K562 (cell line): ENCODE data around the gene ZNF350. TPM values are rescaled to one million over a fixed set of nuclear protein-coding genes. Genes with fewer than 3 reads are reported as not detected.
A peak's percentile ranks its signal among the peaks of the same experiment; 100 is the strongest.
"Not testable (repeated sequence)": the region's sequence is repeated elsewhere in the genome, so short reads cannot be mapped to it uniquely, and the experiment has no call there.

Source experiments
- ATAC-seq: fragments of 200-7000 bp; cut with Tn5 transposase; 3 replicates; pipeline ENCODE4 v1.9.1; 2020; ENCODE audit warnings: moderate library complexity
- BruUV-seq: library from RNA; stranded (reverse); fragments of 400-500 nt; replicated peaks from 2 replicates; lab custom pipeline; 2021; lab: Mats Ljungman, UMichigan
- CTCF ChIA-PET: fragments of 300-600 bp; formaldehyde crosslinking; extraction: SDS; loops from one replicate; lab custom pipeline; 2021; ENCODE audit warnings: low intra/inter-chr PET ratio; lab: Yijun Ruan, JAX
- POLR2A ChIA-PET: fragments of 300-600, 350-650 bp; sonication (Branson Sonifier 250); formaldehyde crosslinking; extraction: SDS; loops from one replicate; lab custom pipeline; 2021; ENCODE audit warnings: antibody characterized with exemption, inconsistent platforms; lab: Yijun Ruan, JAX
- DNase-seq, 4 experiments: peaks; one replicate each; pipeline versions ENCODE4 v3.0.0 to v3.0.0-alpha.2; 2011 to 2018; ENCODE audit warnings: low spot score in 3 of 4, mixed read lengths in 3 of 4; ENCODE audit errors: extremely low read depth in 1 of 4
- FAIRE-seq: peaks from 2 replicates; lab custom pipeline; 2011; peaks lifted over from hg19 to GRCh38; lab: Jason Lieb, UNC
- H2AFZ ChIP-seq: 2 replicates; pipeline ENCODE4 v1.6.0; 2011; ENCODE audit warnings: low read depth, low read length, control low read depth, inconsistent platforms
- H3K27ac ChIP-seq: fragments of 200-600 bp; 3 replicates; pipeline ENCODE4 v1.8.0; 2011; ENCODE audit warnings: low read depth, mild to moderate bottlenecking, control low read depth, inconsistent platforms, low read length, moderate library complexity, mixed read lengths; ENCODE audit errors: extremely low read depth
- H3K27me3 ChIP-seq, 2 experiments: fragments of 300-600 bp in 1 of 2; 2 replicates in 1 of 2; 3 replicates in 1 of 2; pipeline versions ENCODE4 v1.6.0 to v1.8.0; 2011; ENCODE audit warnings: inconsistent platforms in 2 of 2, low read length in 2 of 2, mild to moderate bottlenecking in 1 of 2, mixed read lengths in 1 of 2, moderate library complexity in 1 of 2; ENCODE audit not compliant: control insufficient read depth in 2 of 2, insufficient read depth in 2 of 2
- H3K36me3 ChIP-seq: fragments of 300-600 bp; 3 replicates; pipeline ENCODE4 v1.8.0; 2011; ENCODE audit warnings: mild to moderate bottlenecking, low read length, inconsistent platforms; ENCODE audit not compliant: control insufficient read depth, insufficient read depth
- H3K4me1 ChIP-seq, 2 experiments: fragments of 200-600 bp in 1 of 2; replicated peaks in 1 of 2; 2 replicates in 1 of 2; 3 replicates in 1 of 2; pipeline versions ENCODE4 v1.5.1 to v1.8.0; 2011; ENCODE audit warnings: inconsistent platforms in 2 of 2, low read length in 2 of 2, mild to moderate bottlenecking in 1 of 2, mixed read lengths in 1 of 2, moderate library complexity in 1 of 2; ENCODE audit not compliant: control insufficient read depth in 2 of 2, insufficient read depth in 2 of 2
- H3K4me2 ChIP-seq: 2 replicates; pipeline ENCODE4 v1.6.1; 2011; ENCODE audit warnings: low read length, control low read depth, inconsistent platforms, mixed read lengths; ENCODE audit not compliant: insufficient read depth
- H3K4me3 ChIP-seq: fragments of 200-600 bp; sonication (generic), shearing (Covaris generic); 2 replicates; pipeline ENCODE4 v1.5.1; 2016; ENCODE audit warnings: control low read depth, inconsistent platforms
- H3K79me2 ChIP-seq: fragments of 200-600 bp; 3 replicates; pipeline ENCODE4 v1.8.0; 2011; ENCODE audit warnings: low read length, inconsistent platforms; ENCODE audit not compliant: control insufficient read depth, insufficient read depth
- H3K9ac ChIP-seq, 2 experiments: 2 replicates each; pipeline versions ENCODE4 v1.6.0 to v1.6.1; 2011; ENCODE audit warnings: low read depth in 2 of 2, low read length in 2 of 2, control low read depth in 1 of 2, inconsistent platforms in 1 of 2, mild to moderate bottlenecking in 1 of 2, mixed read lengths in 1 of 2; ENCODE audit not compliant: insufficient read depth in 1 of 2
- H3K9me1 ChIP-seq: one replicate; pipeline ENCODE4 v1.6.0; 2011; ENCODE audit warnings: inconsistent platforms, mild to moderate bottlenecking, low read length, moderate library complexity; ENCODE audit not compliant: control insufficient read depth, insufficient read depth
- H3K9me3 ChIP-seq: replicated peaks from 2 replicates; pipeline ENCODE4 v1.5.1; 2011; ENCODE audit warnings: low read depth, low read length, inconsistent platforms; ENCODE audit not compliant: control insufficient read depth, insufficient read depth
- H4K20me1 ChIP-seq: replicated peaks from 2 replicates; pipeline ENCODE4 v1.6.1; 2011; ENCODE audit warnings: low read length, inconsistent platforms, mixed read lengths; ENCODE audit not compliant: control insufficient read depth, insufficient read depth
- CEBPG ChIP-seq, 3 experiments: fragments of 200-800 bp in 1 of 3; sonication (Bioruptor generic) in 1 of 3; sonication (generic) in 1 of 3; formaldehyde crosslinking in 1 of 3; IDR thresholded peaks in 2 of 3; conservative IDR thresholded peaks in 1 of 3; 2 replicates each; pipeline versions ENCODE4 v1.6.1 to v1.8.0; 2016 to 2022; ENCODE audit warnings: missing compliant biosample characterization in 2 of 3, missing genetic modification characterization in 2 of 3, mild to moderate bottlenecking in 1 of 3, missing genetic modification reagents in 1 of 3
- FOXA3 ChIP-seq, 2 experiments: fragments of 450-650 bp in 1 of 2; sonication (generic) in 1 of 2; formaldehyde crosslinking; IDR thresholded peaks in 1 of 2; conservative IDR thresholded peaks in 1 of 2; 2 replicates each; pipeline versions ENCODE4 v1.4.0 to v1.8.0; 2020 to 2022; ENCODE audit warnings: mild to moderate bottlenecking in 2 of 2, missing genetic modification reagents in 1 of 2
- HDAC6 ChIP-seq: IDR thresholded peaks from 2 replicates; pipeline ENCODE4 v1.6.1; 2012; ENCODE audit warnings: low read depth, mild to moderate bottlenecking, control low read depth, inconsistent platforms, low read length, moderate library complexity
- HDAC8 ChIP-seq: fragments of 450-650 bp; IDR thresholded peaks from 2 replicates; pipeline ENCODE4 v1.6.1; 2016; ENCODE audit warnings: mild to moderate bottlenecking, missing genetic modification characterization, moderate library complexity, missing compliant biosample characterization
- TAF1 ChIP-seq: IDR thresholded peaks from 2 replicates; pipeline ENCODE4 v1.6.1; 2011; ENCODE audit warnings: mild to moderate bottlenecking, low read length, moderate library complexity; ENCODE audit not compliant: insufficient read depth, control insufficient read depth, severe bottlenecking; ENCODE audit errors: extremely low read depth
- whole genome bisulfite sequencing: fragments of 100-300 bp; shearing (Covaris generic); methylation state at CpG from one replicate; pipeline ENCODE4 v1.1.6; 2016; ENCODE audit warnings: low coverage, mixed read lengths; ENCODE audit not compliant: insufficient coverage; ENCODE audit errors: missing lambda C conversion rate; 5-methylcytosine and 5-hydroxymethylcytosine counted together
- in situ Hi-C: fragments of 300-500 bp; cut with MboI; formaldehyde crosslinking; loops from 4 replicates; pipeline ENCODE4 v1.15.0; 2018; ENCODE audit warnings: inconsistent platforms, mixed read lengths
- intact Hi-C: fragments of 100-400 bp; cut with micrococcal nuclease; formaldehyde crosslinking; loops from 2 replicates; pipeline ENCODE4 v1.14.2; 2022
- polyA plus RNA-seq, 8 experiments: library from polyadenylated mRNA; depleted of rRNA in 4 of 8; stranded (reverse) in 5 of 8; unstranded in 3 of 8; fragments of >200 nt; fragmentation: Nextera tagmentation in 2 of 8; fragmentation: Illumina TruSeq in 1 of 8; extraction: Ambion mirVana in 2 of 8; extraction: Trizol in 1 of 8; gene quantifications; 2 replicates each; pipeline versions ENCODE4 v1.2.1 to v1.2.3, GENCODE V29; 2011 to 2014; ENCODE audit warnings: inconsistent platforms in 1 of 8, missing spikeins in 1 of 8
- total RNA-seq, 7 experiments: library from RNA; depleted of rRNA in 6 of 7; stranded (reverse); fragments of >200 nt in 6 of 7; fragmentation: Illumina TruSeq in 2 of 7; extraction: Trizol in 2 of 7; gene quantifications; 2 replicates each; pipeline versions ENCODE4 v1.2.1 to v1.2.3, GENCODE V29; 2011 to 2021; ENCODE audit warnings: low replicate concordance in 1 of 7
- TF ChIP-seq, protein P1 (sequence below): fragments of 250-450 bp; sonication (Bioruptor Pico); IDR thresholded peaks from 2 replicates; pipeline ENCODE4 v1.5.0; 2021
- TF ChIP-seq, protein P2 (sequence below): IDR thresholded peaks from 3 replicates; pipeline ENCODE4 v1.6.1; 2011; ENCODE audit warnings: borderline replicate concordance, mild to moderate bottlenecking, moderate library complexity; ENCODE audit not compliant: insufficient read length; ENCODE audit errors: extremely low read depth

Gene ZNF350
- total and polyA plus RNA-seq, 9 of the 15 experiments (the other 6 are each of a cell fraction or from before 2014, with no cell fraction given) = 1.7 to 4.8 (median 2.9) TPM

DNA sequence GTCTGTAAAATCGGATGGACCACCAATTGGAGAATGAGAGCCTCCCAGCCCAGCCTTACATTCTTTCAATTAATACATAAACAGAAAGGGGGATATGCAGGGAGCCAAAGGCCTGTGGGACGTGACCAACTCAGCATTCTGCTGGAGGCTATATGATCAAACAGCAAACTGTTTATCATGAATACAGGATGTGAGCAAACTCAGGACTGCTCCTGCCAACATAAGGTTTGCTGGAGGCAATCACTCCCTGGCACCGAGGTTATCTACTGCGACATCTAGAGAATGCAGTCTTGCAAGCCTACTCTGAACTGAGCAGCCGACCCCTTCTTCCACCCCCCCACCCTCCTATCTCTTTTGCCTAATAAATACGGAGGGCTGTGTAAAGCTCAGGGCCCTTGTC is 5.7 kb downstream of the ZNF350 start:
- H3K27ac ChIP-seq, H3K9me3 ChIP-seq, FAIRE-seq, H2AFZ ChIP-seq, DNase-seq, intact Hi-C loops, H3K79me2 ChIP-seq, H3K4me3 ChIP-seq, POLR2A ChIA-PET, in situ Hi-C loops, H3K4me1 ChIP-seq, CTCF ChIA-PET, H3K9me1 ChIP-seq, ATAC-seq, H4K20me1 ChIP-seq, H3K27me3 ChIP-seq, H3K36me3 ChIP-seq, BruUV-seq, H3K9ac ChIP-seq, H3K4me2 ChIP-seq: not testable (repeated sequence)
- WGBS = 12% methylated on average over 5 of the region's 6 CpGs

DNA sequence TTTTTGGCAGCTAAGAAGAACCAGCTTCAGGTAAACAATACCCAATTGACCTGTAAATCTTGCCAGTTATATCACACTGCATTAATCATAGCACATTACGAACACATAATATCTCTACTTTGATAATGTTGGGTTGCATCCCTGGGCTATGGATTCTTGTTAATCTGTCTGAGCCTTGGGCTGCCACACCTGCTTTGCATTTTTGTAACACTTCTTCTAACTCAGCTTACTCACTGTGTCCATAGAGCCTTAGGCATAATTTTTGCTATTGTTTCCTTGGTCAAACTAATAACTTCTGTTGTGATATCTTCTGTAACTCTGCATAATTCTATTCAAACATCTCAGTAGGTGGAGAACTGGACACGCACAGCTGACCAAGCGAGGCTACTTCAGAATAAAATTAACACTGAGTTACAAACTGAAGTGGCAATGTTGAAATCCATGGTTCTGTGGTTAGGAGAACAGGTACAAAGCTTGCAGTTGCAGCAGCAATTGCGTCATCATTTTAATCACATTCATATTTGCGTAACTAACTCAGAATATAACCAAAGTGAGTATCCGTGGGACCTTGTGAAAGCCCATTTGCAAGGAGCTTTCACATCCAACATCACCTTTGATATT is 6.4 kb downstream of the ZNF350 start:
- Histone ChIP-seq H3K4me2 (no peak overlapping the region), H2AFZ (no peak overlapping the region), H3K4me1 (no peaks in the 10 kb centered on the region), H3K36me3 (no peaks in the 10 kb centered on the region), H3K9me1 (no peaks in the 10 kb centered on the region), H3K9ac (no peak overlapping the region), H3K79me2 (no peaks in the 10 kb centered on the region), H3K9me3 (no peaks in the 10 kb centered on the region; the same call in none of the 2 replicates), H3K27ac (no peak overlapping the region), H3K4me3 (no peak overlapping the region), H3K27me3 (no peaks in the 10 kb centered on the region), H4K20me1 (no peaks in the 10 kb centered on the region)
- ChIA-PET POLR2A (no interaction called here), CTCF (no interaction called here)
- in situ Hi-C loops (no loop called here), intact Hi-C loops (no loop called here)
- FAIRE-seq = no peak
- BruUV-seq = no TSS peak
- ATAC-seq = no peak
- WGBS = 11% methylated on average over 6 of the region's 6 CpGs
- DNase-seq = no peak
- TF ChIP-seq HDAC6 = no peak
- TF ChIP-seq, protein P1, sequence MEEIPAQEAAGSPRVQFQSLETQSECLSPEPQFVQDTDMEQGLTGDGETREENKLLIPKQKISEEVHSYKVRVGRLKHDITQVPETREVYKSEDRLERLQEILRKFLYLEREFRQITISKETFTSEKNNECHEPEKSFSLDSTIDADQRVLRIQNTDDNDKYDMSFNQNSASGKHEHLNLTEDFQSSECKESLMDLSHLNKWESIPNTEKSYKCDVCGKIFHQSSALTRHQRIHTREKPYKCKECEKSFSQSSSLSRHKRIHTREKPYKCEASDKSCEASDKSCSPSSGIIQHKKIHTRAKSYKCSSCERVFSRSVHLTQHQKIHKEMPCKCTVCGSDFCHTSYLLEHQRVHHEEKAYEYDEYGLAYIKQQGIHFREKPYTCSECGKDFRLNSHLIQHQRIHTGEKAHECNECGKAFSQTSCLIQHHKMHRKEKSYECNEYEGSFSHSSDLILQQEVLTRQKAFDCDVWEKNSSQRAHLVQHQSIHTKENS (CRISPR knock-in tag) = no peak
- TF ChIP-seq FOXA3 (CRISPR knock-in tag; conservative IDR thresholded peaks at IDR 0.05 in 1 of 2, IDR thresholded peaks at IDR 0.05 in 1 of 2) = no peak
- TF ChIP-seq HDAC8 (tag) = no peak
- TF ChIP-seq, protein P2, sequence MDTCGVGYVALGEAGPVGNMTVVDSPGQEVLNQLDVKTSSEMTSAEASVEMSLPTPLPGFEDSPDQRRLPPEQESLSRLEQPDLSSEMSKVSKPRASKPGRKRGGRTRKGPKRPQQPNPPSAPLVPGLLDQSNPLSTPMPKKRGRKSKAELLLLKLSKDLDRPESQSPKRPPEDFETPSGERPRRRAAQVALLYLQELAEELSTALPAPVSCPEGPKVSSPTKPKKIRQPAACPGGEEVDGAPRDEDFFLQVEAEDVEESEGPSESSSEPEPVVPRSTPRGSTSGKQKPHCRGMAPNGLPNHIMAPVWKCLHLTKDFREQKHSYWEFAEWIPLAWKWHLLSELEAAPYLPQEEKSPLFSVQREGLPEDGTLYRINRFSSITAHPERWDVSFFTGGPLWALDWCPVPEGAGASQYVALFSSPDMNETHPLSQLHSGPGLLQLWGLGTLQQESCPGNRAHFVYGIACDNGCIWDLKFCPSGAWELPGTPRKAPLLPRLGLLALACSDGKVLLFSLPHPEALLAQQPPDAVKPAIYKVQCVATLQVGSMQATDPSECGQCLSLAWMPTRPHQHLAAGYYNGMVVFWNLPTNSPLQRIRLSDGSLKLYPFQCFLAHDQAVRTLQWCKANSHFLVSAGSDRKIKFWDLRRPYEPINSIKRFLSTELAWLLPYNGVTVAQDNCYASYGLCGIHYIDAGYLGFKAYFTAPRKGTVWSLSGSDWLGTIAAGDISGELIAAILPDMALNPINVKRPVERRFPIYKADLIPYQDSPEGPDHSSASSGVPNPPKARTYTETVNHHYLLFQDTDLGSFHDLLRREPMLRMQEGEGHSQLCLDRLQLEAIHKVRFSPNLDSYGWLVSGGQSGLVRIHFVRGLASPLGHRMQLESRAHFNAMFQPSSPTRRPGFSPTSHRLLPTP = no peak
- TF ChIP-seq CEBPG (CRISPR knock-in tag; IDR thresholded peaks at IDR 0.05) = no peak
- TF ChIP-seq CEBPG (tag; conservative IDR thresholded peaks at IDR 0.05 in 1 of 2, IDR thresholded peaks at IDR 0.05 in 1 of 2) = peak; percentile 66 to 72
- no peak for TF ChIP-seq TAF1
